ENCODE data around the gene DPYD.

Gene DPYD

DNA sequence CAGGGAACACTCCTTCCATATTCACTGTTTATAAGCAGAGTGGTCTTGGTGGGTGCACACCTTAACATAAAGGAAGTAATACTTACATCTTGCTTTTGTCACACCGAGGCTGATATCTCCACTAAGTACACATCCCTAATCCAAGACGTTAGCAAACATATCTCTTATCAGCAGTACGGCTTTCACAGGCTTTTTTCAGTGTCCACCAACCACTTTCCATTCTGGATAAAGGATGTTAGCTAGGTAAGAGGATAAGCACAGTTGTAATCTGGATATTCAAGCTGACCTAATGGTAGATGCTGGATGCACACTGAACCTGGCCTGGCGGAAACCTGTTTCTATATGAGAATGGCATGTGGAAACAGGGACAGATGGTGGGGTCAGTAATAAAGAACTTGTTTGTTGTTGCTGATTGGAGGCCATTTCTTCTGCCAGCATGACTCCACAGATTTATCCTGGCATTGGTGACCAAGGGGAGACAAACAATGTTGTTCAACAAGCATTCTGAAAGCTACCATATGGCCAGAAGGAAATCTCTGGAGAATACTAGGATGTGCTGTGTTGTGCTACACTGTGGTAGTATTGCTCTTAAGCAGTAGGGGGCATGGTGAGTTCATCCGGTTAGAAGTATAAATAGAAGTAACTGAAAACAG lies 782.8 kb downstream of the DPYD start:
- DNase-seq (ENCODE audit: low read depth): peak; percentile 66
- no peak overlapping the region for H3K4me3 ChIP-seq (ENCODE audit: low read length)

DNA sequence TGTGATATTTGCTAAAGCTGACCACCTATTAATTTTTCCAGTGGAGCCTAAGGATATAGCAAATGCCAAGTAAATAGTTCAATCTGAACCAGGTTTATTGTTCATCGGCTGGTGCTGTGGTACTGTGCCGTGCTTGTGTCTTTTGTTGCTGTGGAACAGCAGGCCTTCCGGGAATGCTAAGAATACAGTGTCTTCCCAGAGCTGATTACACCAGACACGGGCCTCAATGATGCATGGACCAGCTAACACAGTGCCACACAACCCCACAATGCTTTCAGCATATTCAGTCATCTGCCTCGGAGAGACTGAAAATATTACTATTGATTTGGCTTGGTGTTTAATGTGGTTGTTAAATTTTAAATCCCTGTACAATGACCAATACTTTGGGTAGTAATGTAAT lies 783.8 kb downstream of the DPYD start:
- TF ChIP-seq, protein P1, sequence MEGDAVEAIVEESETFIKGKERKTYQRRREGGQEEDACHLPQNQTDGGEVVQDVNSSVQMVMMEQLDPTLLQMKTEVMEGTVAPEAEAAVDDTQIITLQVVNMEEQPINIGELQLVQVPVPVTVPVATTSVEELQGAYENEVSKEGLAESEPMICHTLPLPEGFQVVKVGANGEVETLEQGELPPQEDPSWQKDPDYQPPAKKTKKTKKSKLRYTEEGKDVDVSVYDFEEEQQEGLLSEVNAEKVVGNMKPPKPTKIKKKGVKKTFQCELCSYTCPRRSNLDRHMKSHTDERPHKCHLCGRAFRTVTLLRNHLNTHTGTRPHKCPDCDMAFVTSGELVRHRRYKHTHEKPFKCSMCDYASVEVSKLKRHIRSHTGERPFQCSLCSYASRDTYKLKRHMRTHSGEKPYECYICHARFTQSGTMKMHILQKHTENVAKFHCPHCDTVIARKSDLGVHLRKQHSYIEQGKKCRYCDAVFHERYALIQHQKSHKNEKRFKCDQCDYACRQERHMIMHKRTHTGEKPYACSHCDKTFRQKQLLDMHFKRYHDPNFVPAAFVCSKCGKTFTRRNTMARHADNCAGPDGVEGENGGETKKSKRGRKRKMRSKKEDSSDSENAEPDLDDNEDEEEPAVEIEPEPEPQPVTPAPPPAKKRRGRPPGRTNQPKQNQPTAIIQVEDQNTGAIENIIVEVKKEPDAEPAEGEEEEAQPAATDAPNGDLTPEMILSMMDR (conservative IDR thresholded peaks at IDR 0.05; ENCODE audit: low read depth, low read length): no peak
- DNase-seq (ENCODE audit: low read depth): no peak
- no peak overlapping the region for H3K4me3 ChIP-seq (ENCODE audit: low read length)

More for the DNA sequence above, 782.8 kb downstream of the DPYD start:
- TF ChIP-seq, protein P1 (conservative IDR thresholded peaks at IDR 0.05; ENCODE audit: low read depth, low read length): peak; percentile 79

DNA sequence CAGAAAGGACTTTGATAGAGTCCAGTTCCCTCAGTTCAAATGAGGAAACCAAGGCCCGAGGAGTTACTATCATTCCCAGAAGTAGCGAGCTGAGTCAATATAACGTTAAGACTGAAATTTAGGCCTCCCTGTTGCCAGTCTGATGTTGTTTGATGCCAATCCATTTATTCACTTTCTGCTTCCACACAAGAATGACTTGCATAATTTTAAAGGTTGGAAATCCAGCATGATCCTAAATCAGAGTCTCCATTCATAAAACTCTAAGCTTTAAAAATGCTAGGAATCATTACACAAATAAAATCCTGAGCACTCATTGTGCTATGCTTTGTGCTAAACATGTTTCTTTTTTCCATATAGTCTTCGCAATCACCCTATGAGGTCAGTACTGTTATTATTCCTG lies 784.9 kb downstream of the DPYD start:
- DNase-seq (ENCODE audit: low read depth): no peak
- H3K4me3 ChIP-seq (ENCODE audit: low read length): no peak overlapping the region
- TF ChIP-seq, protein P1 (conservative IDR thresholded peaks at IDR 0.05; ENCODE audit: low read depth, low read length): no peak

DNA sequence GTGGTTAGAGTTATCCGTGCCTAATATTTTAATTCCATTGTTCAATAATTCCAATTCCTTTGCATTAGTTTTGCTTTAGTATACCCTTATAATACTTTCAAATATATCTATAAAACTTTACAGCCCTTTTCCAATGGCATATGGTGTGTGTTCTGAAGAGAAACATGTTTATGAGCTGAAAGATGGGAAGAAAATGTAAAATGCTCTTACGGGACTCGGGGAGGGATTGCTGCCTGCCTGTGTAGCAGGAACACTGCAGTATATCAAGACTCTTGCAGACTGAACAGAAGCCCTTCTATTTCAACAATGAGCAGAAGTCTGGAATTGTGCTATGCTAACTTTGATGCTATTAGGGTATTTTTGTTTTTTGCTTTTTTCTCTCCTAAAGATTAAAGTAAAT lies 792.4 kb downstream of the DPYD start:
- no peak overlapping the region for H3K4me3 ChIP-seq (ENCODE audit: low read length)
- TF ChIP-seq, protein P1 (conservative IDR thresholded peaks at IDR 0.05; ENCODE audit: low read depth, low read length): no peak
- DNase-seq (ENCODE audit: low read depth): no peak

DNA sequence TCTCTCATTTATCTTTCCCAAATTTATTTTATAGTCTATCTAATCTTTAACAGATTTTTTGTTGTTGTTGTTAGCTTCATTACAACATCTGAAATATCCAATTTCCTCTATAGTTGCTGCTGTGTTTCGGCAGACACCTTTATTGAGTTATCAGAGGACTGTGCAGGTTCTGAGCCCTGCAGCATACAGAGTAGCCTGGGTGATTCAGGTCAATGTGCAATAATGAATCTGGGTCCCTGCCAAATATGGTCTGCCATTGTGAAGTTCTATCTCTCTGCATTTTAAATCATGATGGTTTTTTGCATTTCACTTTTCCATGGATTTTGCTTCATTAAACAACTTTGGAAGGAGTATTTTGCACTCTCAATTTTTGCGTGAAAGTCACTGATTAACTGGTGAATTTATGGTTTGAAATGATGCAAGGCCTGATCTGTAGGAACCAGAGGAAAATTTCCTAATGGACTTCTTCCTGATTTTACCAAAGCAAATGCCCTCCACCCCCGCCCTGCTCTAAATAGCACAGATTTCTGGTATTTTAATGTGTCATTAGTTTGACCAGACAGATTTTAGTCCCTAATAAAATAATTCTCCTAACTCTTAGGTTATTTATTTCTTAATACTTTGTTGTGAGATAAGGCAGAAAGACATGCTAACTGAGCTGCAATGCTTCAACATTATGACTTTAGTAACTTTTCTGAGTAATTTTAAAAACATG lies 797.0 kb downstream of the DPYD start:
- no peak overlapping the region for H3K4me3 ChIP-seq (ENCODE audit: low read length)

DNA sequence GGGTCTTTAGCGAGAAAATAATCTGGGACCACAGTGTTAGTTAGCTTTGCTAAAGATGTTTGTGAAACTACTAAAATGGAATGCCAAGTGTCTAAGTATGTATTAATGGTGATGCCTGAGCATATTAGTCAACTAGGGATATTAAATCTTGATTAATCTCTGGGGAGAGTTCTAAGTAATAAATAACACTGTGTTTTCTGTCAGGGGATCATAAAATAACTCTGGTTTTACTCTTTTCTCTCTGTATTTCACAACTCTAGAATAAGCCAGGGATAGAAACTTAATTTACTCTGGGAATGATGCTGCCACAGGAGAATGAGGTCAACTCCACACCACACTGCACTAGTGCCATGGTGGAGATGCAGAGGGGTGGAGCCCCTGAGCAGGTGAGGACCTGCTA lies 800.0 kb downstream of the DPYD start:
- TF ChIP-seq, protein P1 (conservative IDR thresholded peaks at IDR 0.05; ENCODE audit: low read depth, low read length): no peak
- H3K4me3 ChIP-seq (ENCODE audit: low read length): no peak overlapping the region
- no peak for DNase-seq (ENCODE audit: low read depth)

More for the DNA sequence above, 797.0 kb downstream of the DPYD start:
- no peak for DNase-seq (ENCODE audit: low read depth)
- TF ChIP-seq, protein P1 (conservative IDR thresholded peaks at IDR 0.05; ENCODE audit: low read depth, low read length): no peak

Data from retinal pigment epithelial cell (primary cell).